ENCODE results near the gene NCOR2. TPM values are rescaled to one million over a fixed set of nuclear protein-coding genes. Genes with fewer than 3 reads are reported as not detected.

The NCOR2 gene
- total and polyA plus RNA-seq, 12 donors = 46.9 to 200 (median 132) TPM

DNA sequence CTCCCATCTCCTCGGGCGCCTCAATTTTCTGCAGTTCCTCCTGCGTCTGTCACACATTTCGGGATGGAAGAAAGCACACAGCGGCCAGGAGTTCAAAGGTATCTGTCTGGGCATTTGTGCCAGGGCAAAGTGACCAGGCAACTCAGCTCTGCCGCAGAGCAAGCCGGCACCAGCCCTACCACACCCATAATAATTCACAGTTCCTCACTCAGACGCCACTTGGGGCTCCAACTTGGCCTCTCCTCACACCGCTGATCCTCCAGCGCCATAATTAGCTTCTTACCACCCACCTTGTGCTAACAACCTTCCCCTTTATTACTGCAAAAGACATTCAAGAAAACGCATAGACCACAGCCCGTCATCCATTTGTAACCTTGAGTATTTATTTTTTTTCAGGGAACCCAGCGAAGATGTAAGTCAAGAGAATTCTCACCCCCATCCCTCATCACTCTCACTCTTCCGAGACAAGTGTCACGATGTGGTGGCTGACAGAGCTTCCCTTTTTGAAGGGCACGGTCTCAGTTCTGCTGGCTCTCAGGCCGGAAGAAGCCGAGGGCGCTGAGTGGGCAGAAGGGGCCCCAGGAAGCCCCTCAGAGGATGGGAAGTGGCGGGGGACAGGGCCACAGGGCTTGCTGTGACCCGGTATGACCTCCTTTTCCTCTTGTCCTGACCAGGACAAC is 25.2 kb upstream of the NCOR2 start:
- TF ChIP-seq, protein P1, sequence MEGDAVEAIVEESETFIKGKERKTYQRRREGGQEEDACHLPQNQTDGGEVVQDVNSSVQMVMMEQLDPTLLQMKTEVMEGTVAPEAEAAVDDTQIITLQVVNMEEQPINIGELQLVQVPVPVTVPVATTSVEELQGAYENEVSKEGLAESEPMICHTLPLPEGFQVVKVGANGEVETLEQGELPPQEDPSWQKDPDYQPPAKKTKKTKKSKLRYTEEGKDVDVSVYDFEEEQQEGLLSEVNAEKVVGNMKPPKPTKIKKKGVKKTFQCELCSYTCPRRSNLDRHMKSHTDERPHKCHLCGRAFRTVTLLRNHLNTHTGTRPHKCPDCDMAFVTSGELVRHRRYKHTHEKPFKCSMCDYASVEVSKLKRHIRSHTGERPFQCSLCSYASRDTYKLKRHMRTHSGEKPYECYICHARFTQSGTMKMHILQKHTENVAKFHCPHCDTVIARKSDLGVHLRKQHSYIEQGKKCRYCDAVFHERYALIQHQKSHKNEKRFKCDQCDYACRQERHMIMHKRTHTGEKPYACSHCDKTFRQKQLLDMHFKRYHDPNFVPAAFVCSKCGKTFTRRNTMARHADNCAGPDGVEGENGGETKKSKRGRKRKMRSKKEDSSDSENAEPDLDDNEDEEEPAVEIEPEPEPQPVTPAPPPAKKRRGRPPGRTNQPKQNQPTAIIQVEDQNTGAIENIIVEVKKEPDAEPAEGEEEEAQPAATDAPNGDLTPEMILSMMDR (IDR thresholded peaks at IDR 0.05) = no peak
- Histone ChIP-seq H3K4me3 (no peak overlapping the region), H3K36me3 (no peaks in the 10 kb centered on the region), H3K9me3 (peaks cover 0 to 12% (median 0%) of the 10 kb centered on the region in 11 donors), H3K4me1 (peaks cover 6 to 45% (median 9%) of the 10 kb centered on the region in 9 donors), H3K27ac (peak overlapping the region in 2 of 10 donors; percentile 19 to 77), H3K27me3 (no peaks in the 10 kb centered on the region)
- intact Hi-C loops (cut with DNase I) = no loop called here
- DNase-seq (no peak), ATAC-seq (peak in 2 of 8 donors; percentile 23 to 36)
- 79 to 82% methylated on average over 21 of the region's 21 CpGs for WGBS, 2 donors

DNA sequence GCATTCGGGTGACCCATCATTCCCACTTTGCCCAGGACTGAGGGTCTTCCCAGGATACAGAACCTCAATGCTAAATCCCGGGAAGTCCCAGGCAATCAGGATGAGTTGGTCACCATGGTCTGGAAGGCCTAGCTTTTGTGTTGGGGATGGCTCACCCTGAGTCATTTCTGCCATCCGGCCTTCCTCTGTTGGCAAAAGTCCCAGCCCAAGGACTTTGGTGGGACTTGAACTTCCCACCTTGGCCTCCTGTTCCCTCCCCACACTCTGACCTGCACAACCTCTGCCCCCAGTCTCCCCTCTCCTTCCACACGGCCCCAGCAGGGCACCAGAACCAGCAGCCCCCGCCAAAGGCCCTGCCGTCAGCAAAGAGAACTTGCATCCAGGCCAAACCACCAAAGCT is 24.6 kb upstream of the NCOR2 start:
- no peak for DNase-seq
- WGBS, 2 donors = 74 to 77% methylated on average over 6 of the region's 6 CpGs
- Histone ChIP-seq H3K36me3 (no peaks in the 10 kb centered on the region), H3K27ac (peak overlapping the region in 2 of 10 donors; percentile 19 to 77), H3K4me3 (no peak overlapping the region), H3K27me3 (no peaks in the 10 kb centered on the region), H3K9me3 (peaks cover 0 to 12% (median 0%) of the 10 kb centered on the region in 11 donors), H3K4me1 (peaks cover 6 to 48% (median 9%) of the 10 kb centered on the region in 9 donors)
- TF ChIP-seq, protein P1 (IDR thresholded peaks at IDR 0.05) = no peak
- intact Hi-C loops (cut with DNase I) = no loop called here
- ATAC-seq = no peak

- H3K4me3 ChIP-seq = no peak overlapping the region
- intact Hi-C loops (cut with DNase I) = no loop called here
- WGBS, 2 donors = 92 to 97% methylated on average over 6 of the region's 6 CpGs
- peaks cover 0 to 12% (median 0%) of the 10 kb centered on the region in 11 donors for H3K9me3 ChIP-seq
- no peaks in the 10 kb centered on the region for H3K36me3 ChIP-seq
- TF ChIP-seq, protein P1 (IDR thresholded peaks at IDR 0.05) = no peak
- ATAC-seq = no peak
- H3K27me3 ChIP-seq = no peaks in the 10 kb centered on the region
- H3K27ac ChIP-seq = peak overlapping the region in 1 of 10 donors; percentile 80
- peaks cover 6 to 48% (median 9%) of the 10 kb centered on the region in 9 donors for H3K4me1 ChIP-seq
- DNase-seq = no peak
These were observed 23.0 kb upstream of the NCOR2 start for GRCh38 chr12:124590447-124590846.

- H3K4me1 ChIP-seq = peaks cover 6 to 48% (median 9%) of the 10 kb centered on the region in 9 donors
- WGBS, 2 donors = 31 to 35% methylated on average over 9 of the region's 9 CpGs
- peaks cover 0 to 12% (median 0%) of the 10 kb centered on the region in 11 donors for H3K9me3 ChIP-seq
- no peaks in the 10 kb centered on the region for H3K36me3 ChIP-seq
- no peaks in the 10 kb centered on the region for H3K27me3 ChIP-seq
- intact Hi-C loops (cut with DNase I) = loop anchor here in 1 of 10 donors (10.0 kb wide), 1 partner anchor 136 kb away; no protein-coding TSS in a partner anchor
- peak overlapping the region in 9 of 10 donors; percentile 15 to 82 (median 61) for H3K27ac ChIP-seq
- TF ChIP-seq, protein P1 (IDR thresholded peaks at IDR 0.05) = no peak
- DNase-seq (peak in 1 of 2 donors; percentile 75), ATAC-seq (peak; percentile 60 to 92 (median 83))
- H3K4me3 ChIP-seq = peak overlapping the region in 1 of 10 donors; percentile 4
These were observed 21.4 kb upstream of the NCOR2 start for GRCh38 chr12:124588751-124589267.

All from heart right ventricle (tissue), 16 donors.